HEK293 (cell line): Measurements from ENCODE around the gene RBBP8NL.

ENCODE experiments used
- CTCF ChIA-PET: fragments of 350-600 bp; formaldehyde crosslinking; extraction: SDS; loops from one replicate; lab custom pipeline; 2021; ENCODE audit warnings: antibody characterized with exemption; lab: Yijun Ruan, JAX
- POLR2A ChIA-PET: fragments of 300-600 bp; formaldehyde crosslinking; extraction: SDS; loops from one replicate; lab custom pipeline; 2020; ENCODE audit warnings: antibody characterized with exemption, inconsistent platforms; lab: Yijun Ruan, JAX
- H3K27ac ChIP-seq: fragments of 200-500 bp; sonication (Bioruptor generic); 2 replicates; pipeline ENCODE4 v1.5.1; 2014; ENCODE audit warnings: low read depth, low read length, control low read depth, inconsistent platforms; ENCODE audit errors: extremely low read depth
- H3K36me3 ChIP-seq, 2 experiments: fragments of 200-500 bp in 1 of 2; sonication (Bioruptor generic) in 1 of 2; 1 replicate in 1 of 2; 2 replicates in 1 of 2; pipeline ENCODE4 v1.5.1; 2014 to 2017; ENCODE audit warnings: inconsistent platforms in 2 of 2, low read length in 2 of 2; ENCODE audit not compliant: control insufficient read depth in 2 of 2, insufficient read depth in 1 of 2
- H3K4me1 ChIP-seq: fragments of 200-500 bp; sonication (Bioruptor generic); 2 replicates; pipeline ENCODE4 v1.5.1; 2014; ENCODE audit warnings: mild to moderate bottlenecking, low read length, inconsistent platforms; ENCODE audit not compliant: control insufficient read depth, insufficient read depth
- H3K4me3 ChIP-seq: 2 replicates; pipeline ENCODE4 v1.5.1; 2011; ENCODE audit warnings: low read depth, mild to moderate bottlenecking, control low read depth, low read length, moderate library complexity
- H3K9me3 ChIP-seq: fragments of 200-500 bp; sonication (Bioruptor generic); 2 replicates; pipeline ENCODE4 v1.5.1; 2014; ENCODE audit warnings: low read depth, low read length, inconsistent platforms; ENCODE audit not compliant: control insufficient read depth, insufficient read depth
- AEBP2 ChIP-seq: fragments of 450-650 bp; formaldehyde crosslinking; IDR thresholded peaks from 2 replicates; pipeline ENCODE4 v1.5.1; 2016; ENCODE audit warnings: missing biosample characterization, missing genetic modification characterization, borderline replicate concordance
- BCL11B ChIP-seq: fragments of 450-650 bp; formaldehyde crosslinking; IDR thresholded peaks from 2 replicates; pipeline ENCODE4 v1.5.1; 2016; ENCODE audit warnings: low read depth, missing biosample characterization, missing genetic modification characterization
- EGR2 ChIP-seq: fragments of 450-650 bp; formaldehyde crosslinking; IDR thresholded peaks from 2 replicates; pipeline ENCODE4 v1.5.1; 2016; ENCODE audit warnings: low read depth, missing biosample characterization, missing genetic modification characterization
- GLIS1 ChIP-seq: fragments of 450-650 bp; formaldehyde crosslinking; IDR thresholded peaks from 2 replicates; pipeline ENCODE4 v1.5.1; 2016; ENCODE audit warnings: missing biosample characterization, missing genetic modification characterization
- KLF1 ChIP-seq: fragments of 450-650 bp; formaldehyde crosslinking; IDR thresholded peaks from 2 replicates; pipeline ENCODE4 v1.5.1; 2016; ENCODE audit warnings: missing biosample characterization, missing genetic modification characterization
- KLF10 ChIP-seq: fragments of 450-650 bp; IDR thresholded peaks from 2 replicates; pipeline ENCODE4 v1.5.1; 2018; ENCODE audit warnings: missing biosample characterization, mild to moderate bottlenecking, missing genetic modification characterization
- ZBTB17 ChIP-seq: fragments of 450-650 bp; formaldehyde crosslinking; IDR thresholded peaks from 2 replicates; pipeline ENCODE4 v1.5.1; 2016; ENCODE audit warnings: missing biosample characterization, missing genetic modification characterization
- ZBTB20 ChIP-seq: fragments of 450-650 bp; formaldehyde crosslinking; IDR thresholded peaks from 2 replicates; pipeline ENCODE4 v1.5.1; 2016; ENCODE audit warnings: missing biosample characterization, missing genetic modification characterization
- ZEB2 ChIP-seq: fragments of 450-650 bp; formaldehyde crosslinking; IDR thresholded peaks from 2 replicates; pipeline ENCODE4 v1.5.1; 2016; ENCODE audit warnings: missing biosample characterization, missing genetic modification characterization
- ZFHX2 ChIP-seq: fragments of 450-650 bp; formaldehyde crosslinking; conservative IDR thresholded peaks from 2 replicates; pipeline ENCODE4 v1.5.1; 2016; ENCODE audit warnings: missing biosample characterization, missing genetic modification characterization
- ZFP69B ChIP-seq: fragments of 450-650 bp; formaldehyde crosslinking; IDR thresholded peaks from 2 replicates; pipeline ENCODE4 v1.5.1; 2016; ENCODE audit warnings: missing biosample characterization, missing genetic modification characterization
- ZNF132 ChIP-seq: fragments of 450-650 bp; formaldehyde crosslinking; IDR thresholded peaks from 2 replicates; pipeline ENCODE4 v1.5.1; 2017; ENCODE audit warnings: missing biosample characterization, missing genetic modification characterization, borderline replicate concordance
- ZNF174 ChIP-seq: fragments of 450-650 bp; formaldehyde crosslinking; IDR thresholded peaks from 2 replicates; pipeline ENCODE4 v1.5.0; 2017; ENCODE audit warnings: missing biosample characterization, mild to moderate bottlenecking, missing genetic modification characterization
- ZNF214 ChIP-seq: fragments of 450-650 bp; formaldehyde crosslinking; IDR thresholded peaks from 2 replicates; pipeline ENCODE4 v1.5.1; 2017; ENCODE audit warnings: missing biosample characterization, mild to moderate bottlenecking, missing genetic modification characterization, borderline replicate concordance
- ZNF266 ChIP-seq: fragments of 450-650 bp; formaldehyde crosslinking; IDR thresholded peaks from 2 replicates; pipeline ENCODE4 v1.5.1; 2016; ENCODE audit warnings: missing biosample characterization, missing genetic modification characterization, low read depth
- ZNF280C ChIP-seq: fragments of 450-650 bp; formaldehyde crosslinking; IDR thresholded peaks from 2 replicates; pipeline ENCODE4 v1.5.1; 2016; ENCODE audit warnings: missing biosample characterization, missing genetic modification characterization
- ZNF302 ChIP-seq: fragments of 450-650 bp; formaldehyde crosslinking; IDR thresholded peaks from 2 replicates; pipeline ENCODE4 v1.5.1; 2016; ENCODE audit warnings: missing biosample characterization, missing genetic modification characterization, low read depth
- ZNF335 ChIP-seq: fragments of 450-650 bp; formaldehyde crosslinking; conservative IDR thresholded peaks from 2 replicates; pipeline ENCODE4 v1.5.1; 2016; ENCODE audit warnings: missing biosample characterization, missing genetic modification characterization
- ZNF350 ChIP-seq: fragments of 450-650 bp; formaldehyde crosslinking; IDR thresholded peaks from 2 replicates; pipeline ENCODE4 v1.5.0; 2017; ENCODE audit warnings: missing biosample characterization, mild to moderate bottlenecking, missing genetic modification characterization
- ZNF37A ChIP-seq: fragments of 450-650 bp; IDR thresholded peaks from 2 replicates; pipeline ENCODE4 v1.5.1; 2018; ENCODE audit warnings: missing biosample characterization, missing genetic modification characterization
- ZNF426 ChIP-seq: fragments of 450-650 bp; formaldehyde crosslinking; IDR thresholded peaks from 2 replicates; pipeline ENCODE4 v1.5.1; 2017; ENCODE audit warnings: missing biosample characterization, missing genetic modification characterization, mild to moderate bottlenecking, inconsistent platforms, moderate library complexity
- ZNF433 ChIP-seq: fragments of 450-650 bp; formaldehyde crosslinking; IDR thresholded peaks from 2 replicates; pipeline ENCODE4 v1.5.1; 2016; ENCODE audit warnings: missing biosample characterization, missing genetic modification characterization, low read depth
- ZNF600 ChIP-seq: fragments of 450-650 bp; formaldehyde crosslinking; IDR thresholded peaks from 2 replicates; pipeline ENCODE4 v1.5.1; 2016; ENCODE audit warnings: missing biosample characterization, missing genetic modification characterization
- ZNF623 ChIP-seq: fragments of 450-650 bp; formaldehyde crosslinking; IDR thresholded peaks from 2 replicates; pipeline ENCODE4 v1.5.1; 2016; ENCODE audit warnings: missing biosample characterization, missing genetic modification characterization
- ZNF624 ChIP-seq: fragments of 450-650 bp; formaldehyde crosslinking; IDR thresholded peaks from 2 replicates; pipeline ENCODE4 v1.5.1; 2017; ENCODE audit warnings: missing biosample characterization, missing genetic modification characterization
- ZNF670 ChIP-seq: fragments of 450-650 bp; formaldehyde crosslinking; IDR thresholded peaks from 2 replicates; pipeline ENCODE4 v1.5.1; 2016; ENCODE audit warnings: missing biosample characterization, missing genetic modification characterization, low read depth
- ZXDB ChIP-seq: fragments of 450-650 bp; formaldehyde crosslinking; IDR thresholded peaks from 2 replicates; pipeline ENCODE4 v1.5.1; 2016; ENCODE audit warnings: missing biosample characterization, missing genetic modification characterization

The RBBP8NL gene

GRCh38 chr20:62413896-62414481 is 13.3 kb downstream of the RBBP8NL start:
- ChIA-PET POLR2A (no interaction called here), CTCF (interaction anchor here (0.5 kb wide), 1 partner anchor 354 kb away, joined by 3 read pairs; no protein-coding TSS in a partner anchor)
- TF ChIP-seq ZEB2 (no peak), ZNF624 (tag by site-specific recombination) (no peak), ZNF426 (tag by site-specific recombination) (no peak), AEBP2 (tag by site-specific recombination) (no peak), ZNF670 (no peak)
- no peaks in the 10 kb centered on the region for H3K9me3 ChIP-seq
- H3K4me1 ChIP-seq = peaks cover 4% of the 10 kb centered on the region; the same call in 1 of the 2 replicates
- no peak overlapping the region for H3K27ac ChIP-seq
- H3K4me3 ChIP-seq = no peak overlapping the region
- H3K36me3 ChIP-seq = no peaks in the 10 kb centered on the region

GRCh38 chr20:62413025-62413570 is 14.2 kb downstream of the RBBP8NL start:
- Histone ChIP-seq H3K36me3 (no peaks in the 10 kb centered on the region), H3K27ac (no peak overlapping the region), H3K4me3 (no peak overlapping the region), H3K4me1 (peaks cover 4% of the 10 kb centered on the region; the same call in 1 of the 2 replicates), H3K9me3 (no peaks in the 10 kb centered on the region)
- TF ChIP-seq ZNF214 (tag by site-specific recombination) (no peak), EGR2 (tag by site-specific recombination) (peak; percentile 61; the same call in 1 of the 2 replicates), ZNF623 (tag by site-specific recombination) (no peak), ZNF266 (tag by site-specific recombination) (no peak), ZBTB17 (tag by site-specific recombination) (0 out of 2 replicates have a peak, but pooled peaks have one; percentile 12), KLF10 (tag by site-specific recombination) (no peak), ZXDB (no peak), ZNF350 (tag by site-specific recombination) (no peak), ZNF132 (tag by site-specific recombination) (no peak), ZNF335 (no peak), ZFHX2 (tag by site-specific recombination) (peak; percentile 67), ZBTB20 (tag by site-specific recombination) (no peak)
- ChIA-PET CTCF (interaction anchor here (0.6 to 0.7 kb wide), 2 partner anchors 30 to 82 kb away, joined by 3 to 5 read pairs; no protein-coding TSS in a partner anchor), POLR2A (no interaction called here)

GRCh38 chr20:62412194-62413024 is 14.9 kb downstream of the RBBP8NL start:
- H3K9me3 ChIP-seq = no peaks in the 10 kb centered on the region
- peaks cover 4% of the 10 kb centered on the region; the same call in 1 of the 2 replicates for H3K4me1 ChIP-seq
- H3K36me3 ChIP-seq = no peaks in the 10 kb centered on the region
- no peak overlapping the region for H3K27ac ChIP-seq
- H3K4me3 ChIP-seq = no peak overlapping the region
- POLR2A ChIA-PET = no interaction called here
- CTCF ChIA-PET = interaction anchor here (1.0 to 1.1 kb wide), 2 partner anchors 37 to 378 kb away, joined by 3 to 4 read pairs; no protein-coding TSS in a partner anchor
- TF ChIP-seq ZFP69B (tag by site-specific recombination) = 0 out of 2 replicates have a peak, but pooled peaks have one; percentile 32
- TF ChIP-seq ZNF433 (tag by site-specific recombination) = no peak
- TF ChIP-seq KLF1 (tag by site-specific recombination) = peak; percentile 59
- TF ChIP-seq ZNF302 (tag by site-specific recombination) = no peak
- no peak for TF ChIP-seq ZXDB
- TF ChIP-seq ZNF37A (tag by site-specific recombination) = no peak
- TF ChIP-seq ZNF280C (tag by site-specific recombination) = no peak
- TF ChIP-seq ZBTB20 (tag by site-specific recombination) = 0 out of 2 replicates have a peak, but pooled peaks have one; percentile 26
- no peak for TF ChIP-seq ZNF174 (tag by site-specific recombination)
- TF ChIP-seq ZNF600 = no peak
- no peak for TF ChIP-seq BCL11B (tag by site-specific recombination)
- TF ChIP-seq GLIS1 (tag by site-specific recombination) = peak; percentile 27; the same call in 1 of the 2 replicates
